NCI-H1930 (cell line): ENCODE results near the gene C3orf22.

Experiments
- DNase-seq, 2 experiments: peaks; one replicate each; lab custom pipeline; 2025; lab: John Stamatoyannopoulos, UW

The C3orf22 gene

GRCh38 chr3:126527455-126528211 lies 31.1 kb downstream of the C3orf22 start:
- no peak for DNase-seq

- DNase-seq, result no peak
Measured at GRCh38 chr3:126527006-126527405, 31.7 kb downstream of the C3orf22 start.

- DNase-seq, result no peak
Measured at GRCh38 chr3:126526668-126527005, 32.1 kb downstream of the C3orf22 start.

- no peak for DNase-seq
Measured at GRCh38 chr3:126525853-126526667, 32.7 kb downstream of the C3orf22 start.

- DNase-seq, result no peak
Measured at GRCh38 chr3:126525091-126525852, 33.5 kb downstream of the C3orf22 start.

GRCh38 chr3:126524429-126524988 lies 34.2 kb downstream of the C3orf22 start:
- peak in 1 of 2 experiments; percentile 6 for DNase-seq

- peak; percentile 14 to 66 for DNase-seq
Measured at GRCh38 chr3:126523745-126524428, 34.8 kb downstream of the C3orf22 start, which contains the start of gene CHST13. CHST13 (plus strand) TSS chr3:126524155; CDS start chr3:126524333, 178 bp downstream.

- DNase-seq, result peak; percentile 17 to 51
Measured at GRCh38 chr3:126522363-126522788, 36.4 kb downstream of the C3orf22 start.

GRCh38 chr3:126521122-126521891 lies 37.4 kb downstream of the C3orf22 start:
- DNase-seq, result no peak

GRCh38 chr3:126519506-126520455 lies 39.0 kb downstream of the C3orf22 start:
- no peak for DNase-seq

GRCh38 chr3:126518779-126519177 lies 40.0 kb downstream of the C3orf22 start:
- DNase-seq, result no peak

- no peak for DNase-seq
Measured at GRCh38 chr3:126517986-126518778, 40.5 kb downstream of the C3orf22 start.

- DNase-seq, result no peak
Measured at GRCh38 chr3:126517291-126517951, 41.3 kb downstream of the C3orf22 start, which contains the start of gene UROC1. UROC1 (minus strand) TSS chr3:126517773; CDS start chr3:126517719, 54 bp downstream.

GRCh38 chr3:126516936-126517290 lies 41.8 kb downstream of the C3orf22 start:
- DNase-seq, result no peak

GRCh38 chr3:126516152-126516935 lies 42.4 kb downstream of the C3orf22 start:
- DNase-seq, result no peak

- no peak for DNase-seq
Measured at GRCh38 chr3:126515066-126515706, 43.5 kb downstream of the C3orf22 start.

- no peak for DNase-seq
Measured at GRCh38 chr3:126514161-126514560, 44.6 kb downstream of the C3orf22 start.
